Neural cell (in vitro differentiated cells): Measurements from ENCODE around the gene PCBD2. TPM values are rescaled to one million over a fixed set of nuclear protein-coding genes. Genes with fewer than 3 reads are reported as not detected.

Source experiments
- H2AFZ ChIP-seq: fragments of 200-600, 300-800 bp; sonication (generic), shearing (Covaris generic); 2 replicates; pipeline ENCODE4 v1.6.0; 2014; ENCODE audit warnings: low read depth, mild to moderate bottlenecking, antibody characterized with exemption, low read length, moderate library complexity
- H3F3A ChIP-seq: fragments of 200-600 bp; shearing (Covaris generic); 2 replicates; pipeline ENCODE4 v1.6.1; 2016; ENCODE audit warnings: mild to moderate bottlenecking, moderate library complexity, mixed read lengths, antibody characterized with exemption, low read length; ENCODE audit not compliant: insufficient read depth, poor library complexity, severe bottlenecking
- H3K27ac ChIP-seq: fragments of 200-600, 300-800 bp; sonication (generic), shearing (Covaris generic); 2 replicates; pipeline ENCODE4 v1.5.1; 2014; ENCODE audit warnings: mild to moderate bottlenecking, low read length, moderate library complexity
- H3K27me3 ChIP-seq: fragments of 300-800, 200-600 bp; sonication (generic), shearing (Covaris generic); 2 replicates; pipeline ENCODE4 v1.6.0; 2014; ENCODE audit warnings: mild to moderate bottlenecking, low read depth, low read length, moderate library complexity; ENCODE audit not compliant: insufficient read depth
- H3K36me3 ChIP-seq: fragments of 300-800, 200-600 bp; sonication (generic), shearing (Covaris generic); 2 replicates; pipeline ENCODE4 v1.5.1; 2014; ENCODE audit warnings: mild to moderate bottlenecking, antibody characterized with exemption, low read length, moderate library complexity; ENCODE audit not compliant: insufficient read depth
- H3K4me2 ChIP-seq: fragments of 300-800, 200-600 bp; sonication (generic), shearing (Covaris generic); 2 replicates; pipeline ENCODE4 v1.6.0; 2014; ENCODE audit warnings: mild to moderate bottlenecking, low read length
- H3K4me3 ChIP-seq: fragments of 300-800, 200-600 bp; sonication (generic), shearing (Covaris generic); 2 replicates; pipeline ENCODE4 v1.5.1; 2014; ENCODE audit warnings: mild to moderate bottlenecking, low read length, moderate library complexity
- H3K79me2 ChIP-seq: fragments of 200-600 bp; shearing (Covaris generic); replicated peaks from 2 replicates; pipeline ENCODE4 v1.6.0; 2014; ENCODE audit warnings: mild to moderate bottlenecking, low read length, moderate library complexity; ENCODE audit not compliant: insufficient read depth
- H3K9ac ChIP-seq: fragments of 300-800, 200-600 bp; sonication (generic), shearing (Covaris generic); 2 replicates; pipeline ENCODE4 v1.6.1; 2016; ENCODE audit warnings: mild to moderate bottlenecking, low read length, mixed read lengths
- H3K9me2 ChIP-seq: fragments of 200-600 bp; shearing (Covaris generic); 2 replicates; pipeline ENCODE4 v1.6.1; 2016; ENCODE audit warnings: mild to moderate bottlenecking, low read length, mixed read lengths; ENCODE audit not compliant: insufficient read depth
- H3K9me3 ChIP-seq: fragments of 200-600, 300-800 bp; sonication (generic), shearing (Covaris generic); 2 replicates; pipeline ENCODE4 v1.6.1; 2016; ENCODE audit warnings: mild to moderate bottlenecking, mixed run types, low read length, moderate library complexity, mixed read lengths
- H4K20me1 ChIP-seq: fragments of 200-600 bp; shearing (Covaris generic); 2 replicates; pipeline ENCODE4 v1.6.1; 2016; ENCODE audit warnings: mild to moderate bottlenecking, mixed run types; ENCODE audit not compliant: insufficient read depth
- EP300 ChIP-seq: fragments of 450-650 bp; conservative IDR thresholded peaks from 2 replicates; pipeline ENCODE4 v1.6.1; 2014; ENCODE audit warnings: antibody characterized with exemption, mild to moderate bottlenecking, moderate library complexity; ENCODE audit not compliant: poor library complexity, severe bottlenecking
- EZH2 ChIP-seq: fragments of 200-600, 300-800 bp; shearing (Covaris generic), sonication (generic); IDR thresholded peaks from 2 replicates; pipeline ENCODE4 v1.6.1; 2014; ENCODE audit warnings: antibody characterized with exemption, low read length, borderline replicate concordance, mild to moderate bottlenecking; ENCODE audit not compliant: insufficient read depth, poor library complexity, severe bottlenecking
- MXI1 ChIP-seq: fragments of 450-650 bp; conservative IDR thresholded peaks from 2 replicates; pipeline ENCODE4 v1.6.1; 2014; ENCODE audit warnings: antibody characterized with exemption, mild to moderate bottlenecking; ENCODE audit not compliant: poor library complexity, severe bottlenecking
- POLR2AphosphoS5 ChIP-seq: IDR thresholded peaks from 2 replicates; pipeline ENCODE4 v1.6.1; 2012
- RAD21 ChIP-seq: fragments of 450-650 bp; conservative IDR thresholded peaks from 2 replicates; pipeline ENCODE4 v1.6.1; 2014; ENCODE audit warnings: antibody characterized with exemption, mild to moderate bottlenecking, moderate library complexity
- SMC3 ChIP-seq: fragments of 450-650 bp; conservative IDR thresholded peaks from 2 replicates; pipeline ENCODE4 v1.6.1; 2014; ENCODE audit warnings: antibody characterized with exemption, mild to moderate bottlenecking, moderate library complexity; ENCODE audit not compliant: poor library complexity
- TAF1 ChIP-seq: IDR thresholded peaks from 2 replicates; pipeline ENCODE4 v1.6.1; 2012; ENCODE audit warnings: low read depth
- polyA plus RNA-seq: library from polyadenylated mRNA; depleted of rRNA; stranded (reverse); fragments of >200 nt; gene quantifications from 2 replicates; pipeline ENCODE4 v1.2.3, GENCODE V29; 2014
- TF ChIP-seq, protein P1 (sequence below): fragments of 450-650 bp; IDR thresholded peaks from 2 replicates; pipeline ENCODE4 v1.5.1; 2014; ENCODE audit warnings: antibody characterized with exemption, mild to moderate bottlenecking, moderate library complexity; ENCODE audit not compliant: poor library complexity, severe bottlenecking
- TF ChIP-seq, protein P2 (sequence below): IDR thresholded peaks from 2 replicates; pipeline ENCODE4 v1.6.1; 2012; ENCODE audit warnings: borderline replicate concordance

PCBD2 gene
- polyA plus RNA-seq, 1 donor from 2014 or later: 6.0 TPM

DNA sequence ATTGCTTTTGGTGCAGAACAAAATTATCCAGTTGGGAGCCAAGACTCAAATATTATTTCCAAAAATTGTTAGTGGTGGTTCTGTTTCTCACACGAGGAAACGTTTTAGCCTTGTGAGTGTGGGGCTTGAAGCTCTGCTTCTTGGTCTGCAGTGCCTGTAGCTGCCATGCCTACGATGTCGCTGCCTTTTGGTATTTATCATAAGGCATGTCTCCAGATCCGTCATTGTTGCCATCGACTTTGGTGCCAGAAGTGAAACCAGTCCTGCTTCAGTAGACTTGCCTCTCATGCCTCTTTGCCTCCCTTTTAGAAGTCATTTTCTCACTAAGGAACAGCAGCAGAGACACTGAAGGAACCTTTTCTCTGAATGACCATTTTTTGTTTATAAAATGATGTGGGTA lies 33.1 kb downstream of the PCBD2 start:
- Histone ChIP-seq H3K79me2 (no peaks in the 10 kb centered on the region), H2AFZ (no peak overlapping the region), H3F3A (no peaks in the 10 kb centered on the region), H3K4me2 (no peak overlapping the region), H3K9ac (no peak overlapping the region), H3K27ac (no peak overlapping the region), H3K9me3 (no peaks in the 10 kb centered on the region), H3K36me3 (no peaks in the 10 kb centered on the region), H4K20me1 (no peaks in the 10 kb centered on the region), H3K9me2 (no peaks in the 10 kb centered on the region), H3K27me3 (no peaks in the 10 kb centered on the region), H3K4me3 (no peak overlapping the region)
- no peak for TF ChIP-seq MXI1
- no peak for TF ChIP-seq EP300
- no peak for TF ChIP-seq RAD21
- TF ChIP-seq EZH2: no peak
- TF ChIP-seq POLR2AphosphoS5: no peak
- TF ChIP-seq, protein P1, sequence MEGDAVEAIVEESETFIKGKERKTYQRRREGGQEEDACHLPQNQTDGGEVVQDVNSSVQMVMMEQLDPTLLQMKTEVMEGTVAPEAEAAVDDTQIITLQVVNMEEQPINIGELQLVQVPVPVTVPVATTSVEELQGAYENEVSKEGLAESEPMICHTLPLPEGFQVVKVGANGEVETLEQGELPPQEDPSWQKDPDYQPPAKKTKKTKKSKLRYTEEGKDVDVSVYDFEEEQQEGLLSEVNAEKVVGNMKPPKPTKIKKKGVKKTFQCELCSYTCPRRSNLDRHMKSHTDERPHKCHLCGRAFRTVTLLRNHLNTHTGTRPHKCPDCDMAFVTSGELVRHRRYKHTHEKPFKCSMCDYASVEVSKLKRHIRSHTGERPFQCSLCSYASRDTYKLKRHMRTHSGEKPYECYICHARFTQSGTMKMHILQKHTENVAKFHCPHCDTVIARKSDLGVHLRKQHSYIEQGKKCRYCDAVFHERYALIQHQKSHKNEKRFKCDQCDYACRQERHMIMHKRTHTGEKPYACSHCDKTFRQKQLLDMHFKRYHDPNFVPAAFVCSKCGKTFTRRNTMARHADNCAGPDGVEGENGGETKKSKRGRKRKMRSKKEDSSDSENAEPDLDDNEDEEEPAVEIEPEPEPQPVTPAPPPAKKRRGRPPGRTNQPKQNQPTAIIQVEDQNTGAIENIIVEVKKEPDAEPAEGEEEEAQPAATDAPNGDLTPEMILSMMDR: no peak
- TF ChIP-seq TAF1: no peak
- TF ChIP-seq, protein P2, sequence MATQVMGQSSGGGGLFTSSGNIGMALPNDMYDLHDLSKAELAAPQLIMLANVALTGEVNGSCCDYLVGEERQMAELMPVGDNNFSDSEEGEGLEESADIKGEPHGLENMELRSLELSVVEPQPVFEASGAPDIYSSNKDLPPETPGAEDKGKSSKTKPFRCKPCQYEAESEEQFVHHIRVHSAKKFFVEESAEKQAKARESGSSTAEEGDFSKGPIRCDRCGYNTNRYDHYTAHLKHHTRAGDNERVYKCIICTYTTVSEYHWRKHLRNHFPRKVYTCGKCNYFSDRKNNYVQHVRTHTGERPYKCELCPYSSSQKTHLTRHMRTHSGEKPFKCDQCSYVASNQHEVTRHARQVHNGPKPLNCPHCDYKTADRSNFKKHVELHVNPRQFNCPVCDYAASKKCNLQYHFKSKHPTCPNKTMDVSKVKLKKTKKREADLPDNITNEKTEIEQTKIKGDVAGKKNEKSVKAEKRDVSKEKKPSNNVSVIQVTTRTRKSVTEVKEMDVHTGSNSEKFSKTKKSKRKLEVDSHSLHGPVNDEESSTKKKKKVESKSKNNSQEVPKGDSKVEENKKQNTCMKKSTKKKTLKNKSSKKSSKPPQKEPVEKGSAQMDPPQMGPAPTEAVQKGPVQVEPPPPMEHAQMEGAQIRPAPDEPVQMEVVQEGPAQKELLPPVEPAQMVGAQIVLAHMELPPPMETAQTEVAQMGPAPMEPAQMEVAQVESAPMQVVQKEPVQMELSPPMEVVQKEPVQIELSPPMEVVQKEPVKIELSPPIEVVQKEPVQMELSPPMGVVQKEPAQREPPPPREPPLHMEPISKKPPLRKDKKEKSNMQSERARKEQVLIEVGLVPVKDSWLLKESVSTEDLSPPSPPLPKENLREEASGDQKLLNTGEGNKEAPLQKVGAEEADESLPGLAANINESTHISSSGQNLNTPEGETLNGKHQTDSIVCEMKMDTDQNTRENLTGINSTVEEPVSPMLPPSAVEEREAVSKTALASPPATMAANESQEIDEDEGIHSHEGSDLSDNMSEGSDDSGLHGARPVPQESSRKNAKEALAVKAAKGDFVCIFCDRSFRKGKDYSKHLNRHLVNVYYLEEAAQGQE: no peak
- no peak for TF ChIP-seq SMC3

DNA sequence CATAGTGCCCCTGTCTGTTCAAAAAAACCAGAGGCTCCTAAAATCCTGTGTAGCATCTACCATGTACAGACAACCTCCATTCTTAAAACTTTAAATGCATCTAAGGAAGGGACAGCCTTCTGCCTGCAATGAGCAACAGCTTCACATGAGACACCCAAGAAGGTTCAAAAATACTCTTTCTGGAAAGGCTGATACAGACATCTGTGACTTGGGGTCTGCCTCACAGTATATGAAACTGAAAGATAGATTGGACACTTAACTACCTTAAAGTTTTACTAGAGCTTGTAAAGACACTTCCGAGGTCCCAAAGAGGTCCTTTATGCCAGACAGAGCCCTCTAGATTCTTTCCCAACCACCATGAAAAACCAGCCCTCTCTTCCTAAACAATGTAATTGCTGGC lies 34.6 kb downstream of the PCBD2 start:
- Histone ChIP-seq H2AFZ (no peak overlapping the region), H3K4me2 (no peak overlapping the region), H3K79me2 (no peaks in the 10 kb centered on the region), H3K4me3 (no peak overlapping the region), H4K20me1 (no peaks in the 10 kb centered on the region), H3K27ac (no peak overlapping the region), H3K9me2 (no peaks in the 10 kb centered on the region), H3F3A (no peaks in the 10 kb centered on the region), H3K9ac (no peak overlapping the region), H3K9me3 (no peaks in the 10 kb centered on the region), H3K36me3 (no peaks in the 10 kb centered on the region), H3K27me3 (no peaks in the 10 kb centered on the region)
- no peak for TF ChIP-seq TAF1
- TF ChIP-seq MXI1: no peak
- TF ChIP-seq, protein P2: no peak
- no peak for TF ChIP-seq POLR2AphosphoS5
- TF ChIP-seq SMC3: no peak
- TF ChIP-seq EP300: no peak
- TF ChIP-seq EZH2: no peak
